ENCODE data around the gene ST7L. TPM values are rescaled to one million over a fixed set of nuclear protein-coding genes. Genes with fewer than 3 reads are reported as not detected.

ST7L gene
- total and polyA plus RNA-seq, 7 donors: 9.0 to 13.7 (median 12.1) TPM

DNA sequence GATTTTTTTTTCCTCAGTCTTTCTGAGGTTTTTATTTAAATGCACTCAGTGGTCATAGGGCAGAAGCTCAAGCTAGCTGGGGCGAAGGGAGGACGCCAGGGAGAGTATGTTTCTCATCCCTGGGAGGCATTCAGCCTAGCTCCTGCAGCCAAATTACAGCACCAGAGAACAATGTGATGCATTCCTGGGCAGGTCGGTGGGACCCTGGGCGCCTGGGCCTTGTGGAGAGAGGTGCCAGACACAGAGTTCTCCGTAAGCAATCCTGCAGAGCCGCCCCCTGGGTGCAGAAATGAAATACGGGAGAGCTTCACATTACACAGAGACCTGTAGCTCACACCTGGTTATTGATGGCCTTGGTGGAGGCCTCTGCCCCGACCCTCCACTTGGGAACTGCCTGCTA is 94.7 kb downstream of the ST7L start:
- ATAC-seq: no peak

DNA sequence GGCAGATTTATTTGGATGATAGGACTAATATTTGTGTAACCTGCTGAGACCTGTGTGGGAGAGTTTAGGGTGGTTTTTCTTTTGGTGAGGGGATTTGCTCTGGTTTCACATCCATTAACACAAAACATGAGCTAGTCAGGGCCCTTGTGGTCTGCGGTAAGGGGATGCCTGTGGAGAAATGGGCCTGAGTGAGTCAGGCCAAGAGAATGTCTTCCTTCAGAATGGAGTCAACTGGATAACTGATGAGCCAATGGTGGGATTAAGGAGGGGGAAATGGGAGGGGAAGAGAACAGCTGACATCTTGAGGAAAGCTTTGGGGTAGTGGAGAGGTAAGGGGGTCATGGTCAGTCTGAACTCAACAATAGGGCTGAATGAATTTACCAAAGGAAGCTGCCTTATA is 96.3 kb downstream of the ST7L start:
- intact Hi-C loops (cut with DNase I): no loop called here
- ATAC-seq (peak; percentile 36 to 73 (median 56)), DNase-seq (no peak)
- no peak overlapping the region for H3K4me3 ChIP-seq
- H3K27me3 ChIP-seq (ENCODE audit: insufficient read depth in 3 of 3, low read length in 2 of 3): no peaks in the 10 kb centered on the region
- H3K9me3 ChIP-seq: no peaks in the 10 kb centered on the region
- TF ChIP-seq, protein P1, sequence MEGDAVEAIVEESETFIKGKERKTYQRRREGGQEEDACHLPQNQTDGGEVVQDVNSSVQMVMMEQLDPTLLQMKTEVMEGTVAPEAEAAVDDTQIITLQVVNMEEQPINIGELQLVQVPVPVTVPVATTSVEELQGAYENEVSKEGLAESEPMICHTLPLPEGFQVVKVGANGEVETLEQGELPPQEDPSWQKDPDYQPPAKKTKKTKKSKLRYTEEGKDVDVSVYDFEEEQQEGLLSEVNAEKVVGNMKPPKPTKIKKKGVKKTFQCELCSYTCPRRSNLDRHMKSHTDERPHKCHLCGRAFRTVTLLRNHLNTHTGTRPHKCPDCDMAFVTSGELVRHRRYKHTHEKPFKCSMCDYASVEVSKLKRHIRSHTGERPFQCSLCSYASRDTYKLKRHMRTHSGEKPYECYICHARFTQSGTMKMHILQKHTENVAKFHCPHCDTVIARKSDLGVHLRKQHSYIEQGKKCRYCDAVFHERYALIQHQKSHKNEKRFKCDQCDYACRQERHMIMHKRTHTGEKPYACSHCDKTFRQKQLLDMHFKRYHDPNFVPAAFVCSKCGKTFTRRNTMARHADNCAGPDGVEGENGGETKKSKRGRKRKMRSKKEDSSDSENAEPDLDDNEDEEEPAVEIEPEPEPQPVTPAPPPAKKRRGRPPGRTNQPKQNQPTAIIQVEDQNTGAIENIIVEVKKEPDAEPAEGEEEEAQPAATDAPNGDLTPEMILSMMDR (IDR thresholded peaks at IDR 0.05): no peak
- H3K27ac ChIP-seq: no peak overlapping the region
- 67 to 76% (median 75%) methylated on average over 1 of the region's 1 CpG for WGBS, 3 donors
- H3K36me3 ChIP-seq (ENCODE audit: insufficient read depth in 1 of 2, low read depth in 1 of 2): peaks cover 0 to 50% of the 10 kb centered on the region in 2 donors
- no peaks in the 10 kb centered on the region for H3K4me1 ChIP-seq

More for the DNA sequence above, 94.7 kb downstream of the ST7L start:
- intact Hi-C loops (cut with DNase I): no loop called here
- Histone ChIP-seq H3K27ac (no peak overlapping the region), H3K36me3 (ENCODE audit: insufficient read depth in 1 of 2, low read depth in 1 of 2) (peaks cover 0 to 63% of the 10 kb centered on the region in 2 donors), H3K4me3 (no peak overlapping the region), H3K4me1 (no peaks in the 10 kb centered on the region), H3K27me3 (ENCODE audit: insufficient read depth in 3 of 3, low read length in 2 of 3) (no peaks in the 10 kb centered on the region), H3K9me3 (no peaks in the 10 kb centered on the region)
- 40 to 56% (median 46%) methylated on average over 8 of the region's 8 CpGs for WGBS, 3 donors
- DNase-seq: no peak
- TF ChIP-seq, protein P1 (IDR thresholded peaks at IDR 0.05): no peak

DNA sequence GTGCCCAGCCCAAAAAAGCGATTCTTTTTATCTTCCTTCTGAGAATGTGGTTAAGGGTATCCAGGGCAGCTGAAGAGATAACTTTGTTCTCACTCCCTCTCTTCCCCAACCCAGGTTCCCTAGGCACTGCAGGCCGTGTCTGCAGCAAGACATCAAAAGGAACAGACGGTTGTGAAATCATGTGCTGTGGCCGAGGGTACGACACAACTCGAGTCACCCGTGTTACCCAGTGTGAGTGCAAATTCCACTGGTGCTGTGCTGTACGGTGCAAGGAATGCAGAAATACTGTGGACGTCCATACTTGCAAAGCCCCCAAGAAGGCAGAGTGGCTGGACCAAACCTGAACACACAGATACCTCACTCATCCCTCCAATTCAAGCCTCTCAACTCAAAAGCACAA is 98.8 kb downstream of the ST7L start:
- Histone ChIP-seq H3K27ac (no peak overlapping the region), H3K9me3 (no peaks in the 10 kb centered on the region), H3K27me3 (ENCODE audit: insufficient read depth in 3 of 3, low read length in 2 of 3) (no peaks in the 10 kb centered on the region), H3K4me1 (no peaks in the 10 kb centered on the region), H3K4me3 (no peak overlapping the region), H3K36me3 (ENCODE audit: insufficient read depth in 1 of 2, low read depth in 1 of 2) (peaks cover 0 to 30% of the 10 kb centered on the region in 2 donors)
- no peak for ATAC-seq
- WGBS, 3 donors: 89 to 94% (median 91%) methylated on average over 9 of the region's 9 CpGs
- TF ChIP-seq, protein P1 (IDR thresholded peaks at IDR 0.05): no peak
- intact Hi-C loops (cut with DNase I): no loop called here
- no peak for DNase-seq

DNA sequence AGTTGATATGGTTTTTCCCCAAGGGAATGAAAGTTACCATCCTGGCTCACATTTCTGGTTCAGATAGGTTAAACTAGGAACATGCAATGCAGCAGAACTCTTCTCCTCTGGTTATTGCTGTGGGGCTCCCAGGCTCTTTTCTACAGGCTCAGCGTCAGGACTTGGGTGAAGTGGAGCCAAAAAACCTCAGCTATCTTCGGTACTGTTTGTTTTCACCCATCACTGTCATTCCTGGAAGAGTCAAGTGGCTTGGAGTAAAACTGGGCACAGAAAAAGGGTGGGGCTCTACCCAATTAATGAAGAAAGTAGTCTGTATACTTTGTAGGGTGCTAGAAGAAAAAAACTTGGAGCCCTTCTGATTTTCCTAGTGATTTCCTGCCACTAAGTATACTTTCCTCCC is 100.8 kb downstream of the ST7L start:
- no peak for DNase-seq
- Histone ChIP-seq H3K36me3 (ENCODE audit: insufficient read depth in 1 of 2, low read depth in 1 of 2) (peaks cover 0 to 12% of the 10 kb centered on the region in 2 donors), H3K4me1 (no peaks in the 10 kb centered on the region), H3K4me3 (no peak overlapping the region), H3K27me3 (ENCODE audit: insufficient read depth in 3 of 3, low read length in 2 of 3) (no peaks in the 10 kb centered on the region), H3K27ac (no peak overlapping the region), H3K9me3 (no peaks in the 10 kb centered on the region)
- TF ChIP-seq, protein P1 (IDR thresholded peaks at IDR 0.05): no peak
- intact Hi-C loops (cut with DNase I): no loop called here
- ATAC-seq: no peak
- 58 to 74% (median 60%) methylated on average over 2 of the region's 2 CpGs for WGBS, 3 donors

DNA sequence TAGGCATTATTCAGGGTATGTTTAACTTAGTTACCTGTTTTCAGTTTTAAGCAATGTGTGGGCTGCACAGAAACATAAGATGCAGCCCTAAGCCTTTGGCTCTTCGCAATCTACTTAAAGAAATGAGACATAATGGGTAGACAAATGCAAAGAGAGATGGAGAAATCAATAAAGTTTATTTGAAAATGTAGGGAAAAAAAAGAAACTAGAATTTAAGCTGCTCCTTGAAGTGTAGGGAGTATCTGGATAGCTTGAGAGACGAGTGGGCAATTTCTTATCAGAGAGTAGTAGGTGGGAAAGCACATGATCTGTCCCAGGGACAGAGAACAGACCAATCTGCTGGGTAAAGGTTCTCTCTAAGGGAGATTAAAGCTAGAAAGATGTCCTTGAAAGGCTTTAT is 101.3 kb downstream of the ST7L start:
- no peak for DNase-seq
- no peak for ATAC-seq
- no peaks in the 10 kb centered on the region for H3K27me3 ChIP-seq (ENCODE audit: insufficient read depth in 3 of 3, low read length in 2 of 3)

More for the DNA sequence above, 101.3 kb downstream of the ST7L start:
- Histone ChIP-seq H3K27ac (no peak overlapping the region), H3K36me3 (ENCODE audit: insufficient read depth in 1 of 2, low read depth in 1 of 2) (peaks cover 0 to 6% of the 10 kb centered on the region in 2 donors), H3K4me3 (no peak overlapping the region), H3K4me1 (no peaks in the 10 kb centered on the region), H3K9me3 (no peaks in the 10 kb centered on the region)
- WGBS, 3 donors: 92 to 97% (median 95%) methylated on average over 2 of the region's 2 CpGs
- TF ChIP-seq, protein P1 (IDR thresholded peaks at IDR 0.05): no peak
- intact Hi-C loops (cut with DNase I): no loop called here
